ENCODE data around the gene CPLX1. TPM values are rescaled to one million over a fixed set of nuclear protein-coding genes. Genes with fewer than 3 reads are reported as not detected.
A peak's percentile ranks its signal among the peaks of the same experiment; 100 is the strongest.

CPLX1 gene
- total RNA-seq, 2 experiments from 2014 or later: 0.39 to 0.53 TPM

DNA sequence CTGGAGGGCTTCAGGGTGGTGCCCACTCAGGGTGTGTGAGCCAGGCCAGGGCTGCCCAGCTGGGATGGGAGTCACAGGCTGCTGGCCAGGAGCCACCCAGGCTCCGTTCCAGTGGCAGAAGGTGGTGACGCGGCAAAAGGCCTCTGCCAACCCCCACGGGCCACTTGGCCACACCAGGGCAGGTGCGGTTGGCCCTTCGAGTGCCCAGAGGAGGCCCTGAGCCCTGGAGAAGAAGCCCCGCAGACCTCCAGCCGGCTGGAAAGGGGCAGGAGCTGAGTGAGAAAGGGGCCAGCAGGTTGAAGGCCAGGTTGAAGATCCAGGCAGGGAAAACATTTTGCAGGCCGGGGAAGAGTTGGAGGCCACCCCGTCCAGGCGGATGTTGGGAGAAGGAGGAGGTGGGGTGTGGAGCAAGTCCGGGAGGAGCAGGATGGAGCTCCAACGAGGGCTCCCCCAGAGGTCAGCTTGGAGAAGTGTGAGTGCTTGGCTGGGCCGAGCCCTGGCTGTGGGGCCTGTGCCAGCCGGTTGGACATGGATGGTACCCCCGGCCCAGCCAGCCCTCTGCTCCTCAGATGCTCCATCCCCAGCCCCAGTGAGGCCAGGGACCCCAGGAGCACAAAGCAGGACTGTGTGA, 2.8 kb upstream of the CPLX1 start:
- H3K4me1 Mint-ChIP-seq (ENCODE audit: low read depth): peaks cover 12% of the 10 kb centered on the region
- H3K27me3 Mint-ChIP-seq (ENCODE audit: low read depth): peaks cover 17% of the 10 kb centered on the region
- H3K4me3 Mint-ChIP-seq: no peak overlapping the region
- H3K36me3 Mint-ChIP-seq (ENCODE audit: low read depth): no peaks in the 10 kb centered on the region
- ChIA-PET CTCF (interaction anchor here (1.4 kb wide), 1 partner anchor 158 kb away, joined by 3 read pairs; the partner anchor contains the start of gene IDUA), POLR2A (no interaction called here)
- DNase-seq (no peak), ATAC-seq (no peak)
- no peaks in the 10 kb centered on the region for H3K9me3 Mint-ChIP-seq (ENCODE audit: insufficient read depth)
- H3K27ac Mint-ChIP-seq: no peak overlapping the region

DNA sequence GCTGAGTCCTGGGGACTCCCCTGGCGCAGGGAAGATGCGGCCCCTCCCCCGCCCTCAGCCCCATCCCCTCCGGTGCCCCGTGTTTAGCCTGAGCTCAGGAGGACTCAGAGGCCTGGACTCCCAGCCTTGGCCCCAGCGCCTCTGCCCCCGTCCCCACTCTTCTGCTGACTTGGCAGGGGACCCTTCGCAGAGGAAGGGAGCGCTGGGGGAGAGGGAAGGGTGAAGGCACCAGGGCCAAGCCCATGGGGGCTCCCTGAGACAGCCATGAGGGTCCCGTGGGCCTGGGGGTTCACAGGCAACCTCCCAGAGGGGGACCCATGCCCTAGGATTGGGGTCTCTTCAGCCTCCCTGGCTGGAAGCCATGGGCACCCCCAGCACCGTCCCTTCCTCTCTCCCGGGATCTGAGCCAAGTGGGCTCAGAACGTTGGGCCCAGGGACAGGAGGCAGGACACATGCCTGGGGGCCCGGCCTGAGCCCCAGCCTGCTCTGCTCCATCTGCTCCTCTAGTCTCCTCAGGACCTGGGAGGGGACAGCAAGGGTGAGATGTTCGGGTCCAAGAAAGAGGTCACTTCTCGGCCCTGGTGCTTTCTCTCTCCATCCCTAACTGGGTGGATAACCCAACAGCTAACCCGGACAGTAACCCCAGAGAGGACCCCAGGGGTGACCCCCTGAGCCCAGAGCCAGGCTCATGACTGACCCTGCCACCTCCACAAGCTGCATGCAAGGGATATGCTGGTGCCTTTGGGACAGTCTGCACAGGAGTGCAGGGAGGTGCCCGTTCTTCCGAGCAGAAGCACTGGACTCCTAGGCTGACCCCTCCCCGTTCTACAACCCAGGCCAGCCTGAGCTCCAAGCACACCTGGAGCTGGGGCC, 1.5 kb upstream of the CPLX1 start:
- ATAC-seq: no peak
- H3K27ac Mint-ChIP-seq: no peak overlapping the region

DNA sequence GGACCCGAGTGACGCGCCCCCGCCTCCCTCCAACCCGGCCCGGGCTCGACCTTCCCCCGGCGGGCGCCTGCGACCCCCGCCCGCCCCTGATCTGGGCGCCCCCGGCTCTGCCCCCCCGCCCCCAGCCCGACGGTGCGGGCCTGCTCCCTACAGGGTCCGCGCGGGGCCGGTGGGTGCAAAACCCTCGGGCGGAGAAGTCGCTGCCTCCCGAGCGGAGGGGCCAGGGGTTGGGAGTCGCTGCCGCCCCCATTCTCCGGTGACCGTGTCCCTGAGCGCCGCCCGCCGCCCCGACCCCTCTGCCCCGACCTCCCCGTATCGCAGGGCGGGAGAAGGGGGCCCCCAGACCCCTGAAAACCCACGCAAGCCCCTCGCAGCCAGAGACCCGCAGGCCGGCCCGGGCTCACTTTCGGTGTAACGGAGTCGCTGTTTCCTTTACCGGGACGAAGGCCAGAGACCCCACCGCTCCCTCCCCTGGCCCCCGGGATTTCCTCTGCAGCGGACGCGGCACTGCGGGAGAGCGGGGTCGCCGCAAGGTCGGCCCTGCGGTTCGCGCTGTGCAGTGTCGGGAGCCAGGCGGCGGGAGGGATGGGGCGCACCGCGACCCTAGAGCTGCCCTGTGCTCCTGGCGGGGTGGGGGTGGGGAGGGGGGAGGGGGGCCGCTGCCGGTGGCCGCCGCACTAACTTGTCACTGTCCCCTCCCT, 729 bp upstream of the CPLX1 start:
- Mint-ChIP-seq H3K36me3 (ENCODE audit: low read depth) (no peaks in the 10 kb centered on the region), H3K27ac (no peak overlapping the region), H3K27me3 (ENCODE audit: low read depth) (peaks cover 23% of the 10 kb centered on the region), H3K4me1 (ENCODE audit: low read depth) (peaks cover 2% of the 10 kb centered on the region), H3K9me3 (ENCODE audit: insufficient read depth) (no peaks in the 10 kb centered on the region), H3K4me3 (no peak overlapping the region)
- no peak for DNase-seq
- no peak for ATAC-seq
- CTCF ChIA-PET: no interaction called here
- POLR2A ChIA-PET: no interaction called here

More for the DNA sequence above, 1.5 kb upstream of the CPLX1 start:
- Mint-ChIP-seq H3K4me3 (no peak overlapping the region), H3K4me1 (ENCODE audit: low read depth) (peaks cover 2% of the 10 kb centered on the region), H3K27me3 (ENCODE audit: low read depth) (peaks cover 17% of the 10 kb centered on the region), H3K36me3 (ENCODE audit: low read depth) (no peaks in the 10 kb centered on the region), H3K9me3 (ENCODE audit: insufficient read depth) (no peaks in the 10 kb centered on the region)
- ChIA-PET POLR2A (no interaction called here), CTCF (no interaction called here)
- no peak for DNase-seq

DNA sequence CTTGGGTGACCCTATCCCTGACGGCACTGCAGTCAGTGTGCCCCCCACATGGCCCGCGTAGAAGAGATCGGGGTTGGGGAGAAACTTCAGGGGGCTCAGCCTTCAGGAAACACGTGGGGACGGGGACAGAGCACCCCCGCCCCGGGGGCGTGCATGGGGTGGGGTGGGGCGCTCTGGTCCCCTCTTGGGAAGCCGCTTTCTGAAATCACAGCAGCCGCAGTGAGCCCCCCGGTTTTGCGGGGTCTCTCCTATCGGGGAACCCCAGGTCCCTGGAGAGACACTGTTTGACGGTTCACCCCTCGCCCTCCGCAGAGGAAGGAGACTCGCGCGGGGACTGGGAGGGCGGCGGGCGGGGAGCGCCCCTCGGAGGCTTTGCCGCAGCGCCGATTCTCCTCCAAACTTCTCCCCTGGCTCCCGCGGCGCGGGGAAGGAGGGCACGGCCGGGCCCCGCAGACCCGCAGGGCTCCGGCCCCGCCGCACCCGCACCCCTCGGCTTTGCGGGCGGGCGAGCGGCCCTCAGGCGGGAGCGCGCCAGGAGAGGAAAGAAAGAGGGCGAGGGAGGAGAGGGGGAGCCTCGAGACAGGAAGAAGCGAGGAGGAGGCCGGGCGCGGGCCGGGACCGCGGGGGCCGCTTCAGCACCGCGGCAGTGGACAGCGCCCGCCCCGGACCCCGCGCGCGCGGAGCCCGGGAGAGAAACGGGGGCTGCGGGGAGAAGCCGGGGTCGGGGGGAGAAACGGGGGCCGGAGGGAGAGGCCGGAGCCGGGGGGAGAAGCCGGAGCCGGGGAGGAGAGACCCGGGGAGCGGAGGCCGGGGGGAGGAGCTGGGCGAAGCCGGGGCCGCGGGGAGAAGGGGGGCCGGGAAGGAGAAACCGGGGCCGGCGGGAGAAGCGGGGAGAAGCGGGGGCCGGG, 612 bp downstream of the CPLX1 start:
- no peaks in the 10 kb centered on the region for H3K9me3 Mint-ChIP-seq (ENCODE audit: insufficient read depth)
- DNase-seq (peak; percentile 43), ATAC-seq (peak; percentile 69)
- H3K4me1 Mint-ChIP-seq (ENCODE audit: low read depth): peaks cover 2% of the 10 kb centered on the region
- CTCF ChIA-PET: no interaction called here
- POLR2A ChIA-PET: no interaction called here
- no peak overlapping the region for H3K27ac Mint-ChIP-seq
- no peaks in the 10 kb centered on the region for H3K36me3 Mint-ChIP-seq (ENCODE audit: low read depth)
- no peak overlapping the region for H3K4me3 Mint-ChIP-seq
- peaks cover 23% of the 10 kb centered on the region for H3K27me3 Mint-ChIP-seq (ENCODE audit: low read depth)

DNA sequence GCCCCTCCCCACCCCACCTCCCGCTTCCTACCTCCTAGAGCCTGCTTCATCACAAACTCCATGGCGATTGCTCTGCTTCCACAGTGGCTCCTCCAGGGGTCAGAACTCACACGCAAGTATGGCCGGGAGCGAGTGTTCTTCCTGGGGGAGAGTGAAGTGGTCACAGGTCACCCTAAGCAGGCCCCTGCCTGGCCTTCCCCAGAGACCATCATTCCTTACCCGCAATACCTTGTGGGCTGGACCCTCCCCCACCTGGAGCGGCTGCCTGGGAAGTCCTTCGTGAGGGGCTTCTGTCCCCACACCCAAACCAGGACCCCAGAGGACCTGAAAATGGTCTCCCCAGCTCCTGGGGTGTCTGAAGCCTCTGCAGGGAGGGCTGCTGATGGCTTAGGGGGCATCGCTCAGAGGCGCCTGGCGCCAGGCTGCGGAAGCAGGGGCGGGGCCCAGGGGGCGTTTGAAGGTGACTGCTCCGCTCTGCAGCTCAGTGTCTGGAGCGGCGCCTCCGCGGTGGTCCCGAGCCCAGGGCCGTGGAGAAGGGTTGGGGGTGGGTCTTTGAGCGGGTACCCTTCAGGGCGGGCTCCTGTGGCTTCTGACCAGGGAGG, 1.4 kb downstream of the CPLX1 start:
- Mint-ChIP-seq H3K27ac (no peak overlapping the region), H3K4me3 (no peak overlapping the region), H3K9me3 (ENCODE audit: insufficient read depth) (no peaks in the 10 kb centered on the region), H3K27me3 (ENCODE audit: low read depth) (peaks cover 23% of the 10 kb centered on the region), H3K36me3 (ENCODE audit: low read depth) (no peaks in the 10 kb centered on the region), H3K4me1 (ENCODE audit: low read depth) (peaks cover 2% of the 10 kb centered on the region)
- ATAC-seq: no peak
- ChIA-PET CTCF (no interaction called here), POLR2A (no interaction called here)
- no peak for DNase-seq

DNA sequence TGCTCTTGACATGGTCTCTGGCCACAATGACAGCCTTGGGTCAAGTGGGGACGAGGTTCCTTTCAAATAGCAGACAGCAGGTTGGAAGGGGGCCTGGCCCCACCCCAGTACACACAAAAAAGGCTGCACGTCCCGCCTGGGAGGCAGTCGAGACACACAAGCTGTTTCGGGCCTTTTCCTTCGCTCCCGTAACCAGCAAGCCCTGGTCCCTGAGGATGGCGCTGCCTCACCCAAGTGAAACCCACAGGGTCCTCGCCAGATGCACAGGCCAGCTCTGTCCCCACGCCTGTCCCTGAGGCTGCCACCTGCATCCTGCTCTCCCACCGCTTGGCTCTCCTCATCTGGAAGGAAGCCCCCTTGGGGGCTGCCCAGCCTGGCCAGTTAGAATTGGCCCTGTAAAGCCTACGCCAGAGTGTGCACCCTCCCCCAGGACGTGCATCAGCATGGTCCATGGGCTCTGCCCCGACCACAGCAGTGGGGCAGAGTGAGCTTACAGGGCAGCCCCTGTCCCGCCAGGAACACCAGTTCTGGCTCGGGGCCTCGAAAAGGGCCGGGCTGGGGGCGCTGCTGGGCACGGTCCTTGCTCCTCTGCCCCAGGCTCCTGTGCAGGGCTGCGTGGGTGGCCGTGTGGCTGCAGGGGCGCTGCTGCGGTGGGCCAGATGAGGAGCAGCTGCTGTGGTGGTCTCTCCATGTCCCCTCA, 2.0 kb downstream of the CPLX1 start:
- H3K9me3 Mint-ChIP-seq (ENCODE audit: insufficient read depth): no peaks in the 10 kb centered on the region
- peaks cover 23% of the 10 kb centered on the region for H3K27me3 Mint-ChIP-seq (ENCODE audit: low read depth)
- H3K36me3 Mint-ChIP-seq (ENCODE audit: low read depth): no peaks in the 10 kb centered on the region
- ChIA-PET POLR2A (no interaction called here), CTCF (no interaction called here)
- ATAC-seq (no peak), DNase-seq (no peak)
- no peak overlapping the region for H3K27ac Mint-ChIP-seq
- peaks cover 2% of the 10 kb centered on the region for H3K4me1 Mint-ChIP-seq (ENCODE audit: low read depth)
- no peak overlapping the region for H3K4me3 Mint-ChIP-seq

DNA sequence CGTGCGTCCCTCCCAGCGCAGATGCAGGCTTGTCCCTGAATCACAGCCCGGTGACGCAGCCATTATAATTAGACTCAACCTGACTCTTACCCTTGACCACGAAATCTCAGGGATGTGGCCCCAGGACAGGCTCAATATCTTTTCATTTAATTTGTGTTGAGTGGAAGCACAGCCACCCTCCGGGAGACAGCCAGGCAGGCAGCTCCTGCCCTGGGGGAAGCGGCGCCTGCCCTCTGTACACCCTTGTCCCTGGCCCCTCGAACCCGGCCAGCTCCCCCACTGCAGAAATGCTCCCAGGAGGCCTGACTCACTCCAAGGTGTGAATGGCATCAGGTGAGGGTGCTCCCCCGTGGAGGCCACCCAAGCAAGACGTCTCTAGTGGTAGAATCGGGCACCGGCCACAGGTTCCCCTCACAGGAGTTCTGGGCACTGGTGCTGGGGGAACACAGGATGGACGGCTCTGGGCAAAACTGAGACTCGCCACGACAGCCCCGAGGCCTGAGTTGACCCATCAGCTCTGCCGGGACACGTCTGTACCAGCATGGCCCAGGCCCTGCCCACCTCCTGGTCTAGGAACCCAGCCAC, 2.7 kb downstream of the CPLX1 start:
- Mint-ChIP-seq H3K4me1 (ENCODE audit: low read depth) (peaks cover 2% of the 10 kb centered on the region), H3K9me3 (ENCODE audit: insufficient read depth) (no peaks in the 10 kb centered on the region), H3K4me3 (no peak overlapping the region), H3K27me3 (ENCODE audit: low read depth) (peaks cover 20% of the 10 kb centered on the region), H3K36me3 (ENCODE audit: low read depth) (no peaks in the 10 kb centered on the region), H3K27ac (no peak overlapping the region)
- POLR2A ChIA-PET: no interaction called here
- DNase-seq (no peak), ATAC-seq (no peak)
- CTCF ChIA-PET: no interaction called here

DNA sequence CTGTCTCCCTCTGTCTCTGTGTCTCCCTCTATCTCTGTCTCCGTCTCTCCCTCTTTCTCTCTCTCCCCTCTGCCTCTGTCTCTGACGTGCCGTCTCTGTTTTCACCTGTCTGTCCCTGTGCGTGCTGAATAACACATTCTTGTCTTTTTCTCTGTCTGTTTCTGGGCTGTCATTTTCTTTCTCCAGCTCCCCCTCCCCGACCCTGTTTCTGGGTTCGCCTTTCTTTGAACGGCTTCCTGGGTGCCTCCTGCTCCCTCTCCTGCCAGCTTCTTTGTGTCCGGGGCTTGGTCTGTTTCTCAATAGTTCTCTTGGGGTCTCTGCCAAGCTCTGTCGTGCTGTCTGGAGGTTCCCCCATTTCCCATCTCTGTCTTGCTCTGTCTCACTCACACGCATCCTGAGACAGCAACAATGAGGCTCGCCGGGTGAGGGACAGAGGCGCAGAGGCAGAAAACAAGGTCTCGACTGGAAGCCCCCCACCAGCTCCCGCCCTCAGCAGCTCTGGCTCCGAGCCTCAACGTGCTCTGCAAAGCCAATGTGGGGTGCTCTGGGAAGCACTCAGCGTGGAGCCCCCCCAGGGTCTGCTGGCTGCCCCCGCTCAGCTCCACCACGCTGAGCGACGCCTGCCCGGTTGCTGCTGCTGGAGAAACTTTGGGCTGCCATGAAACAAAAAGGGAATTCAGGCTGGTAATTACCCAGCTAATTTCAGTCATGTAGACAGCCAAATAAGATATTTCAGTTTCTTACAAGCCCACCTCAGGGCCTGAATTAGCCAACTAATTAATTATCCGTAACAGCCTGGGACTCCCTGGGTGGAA, 3.4 kb downstream of the CPLX1 start:
- POLR2A ChIA-PET: no interaction called here
- no peak for ATAC-seq
- Mint-ChIP-seq H3K36me3 (ENCODE audit: low read depth) (no peaks in the 10 kb centered on the region), H3K27ac (no peak overlapping the region), H3K27me3 (ENCODE audit: low read depth) (peaks cover 13% of the 10 kb centered on the region), H3K4me1 (ENCODE audit: low read depth) (peaks cover 2% of the 10 kb centered on the region), H3K4me3 (no peak overlapping the region), H3K9me3 (ENCODE audit: insufficient read depth) (no peaks in the 10 kb centered on the region)
- CTCF ChIA-PET: no interaction called here
- no peak for DNase-seq

DNA sequence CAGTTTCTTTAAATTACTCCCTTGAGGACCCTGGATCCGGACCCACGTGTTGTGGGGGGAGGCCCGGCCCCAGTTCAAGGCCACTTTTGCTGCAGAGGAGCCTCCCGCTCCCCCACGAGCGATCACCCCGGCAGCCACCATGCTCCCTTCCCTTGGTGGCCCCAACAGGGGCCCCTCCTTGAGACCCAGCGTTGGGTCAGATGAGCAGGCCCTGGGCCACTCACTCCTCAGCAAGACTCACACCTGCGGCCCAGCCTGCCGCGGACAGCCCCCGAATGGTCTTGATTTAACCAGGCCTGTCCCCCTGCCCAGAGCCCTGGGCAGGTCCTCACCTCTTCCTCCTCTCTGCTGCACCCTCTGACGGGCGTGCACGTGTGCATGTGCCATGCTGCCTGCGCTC, 4.3 kb downstream of the CPLX1 start:
- Mint-ChIP-seq H3K36me3 (ENCODE audit: low read depth) (no peaks in the 10 kb centered on the region), H3K27ac (no peak overlapping the region), H3K4me3 (no peak overlapping the region), H3K4me1 (ENCODE audit: low read depth) (peaks cover 2% of the 10 kb centered on the region), H3K27me3 (ENCODE audit: low read depth) (peaks cover 11% of the 10 kb centered on the region), H3K9me3 (ENCODE audit: insufficient read depth) (no peaks in the 10 kb centered on the region)
- ChIA-PET CTCF (no interaction called here), POLR2A (no interaction called here)
- no peak for ATAC-seq
- DNase-seq: no peak

DNA sequence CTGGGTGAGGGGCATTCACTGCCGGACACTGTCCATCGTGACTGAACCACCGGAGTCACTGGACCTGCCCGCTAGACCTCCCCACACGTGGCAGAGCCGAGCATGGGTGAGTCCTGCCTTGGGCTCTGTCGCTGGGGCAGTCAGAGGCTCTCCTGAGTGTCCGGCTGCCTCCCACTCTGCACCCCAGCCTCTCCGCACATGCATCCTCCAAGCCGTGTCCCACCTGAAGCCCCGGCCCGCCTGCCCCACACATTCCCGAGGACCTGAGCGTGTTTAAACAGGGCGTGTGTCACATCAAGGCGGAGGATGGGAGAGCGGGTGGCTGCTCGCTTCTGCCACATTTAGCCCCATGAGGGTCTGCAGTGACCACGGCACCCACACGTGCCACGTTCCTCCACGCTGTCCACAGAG, 4.7 kb downstream of the CPLX1 start:
- Mint-ChIP-seq H3K36me3 (ENCODE audit: low read depth) (no peaks in the 10 kb centered on the region), H3K4me3 (no peak overlapping the region), H3K27me3 (ENCODE audit: low read depth) (peaks cover 12% of the 10 kb centered on the region), H3K4me1 (ENCODE audit: low read depth) (peaks cover 2% of the 10 kb centered on the region), H3K27ac (no peak overlapping the region), H3K9me3 (ENCODE audit: insufficient read depth) (no peaks in the 10 kb centered on the region)
- DNase-seq (no peak), ATAC-seq (no peak)
- POLR2A ChIA-PET: no interaction called here
- CTCF ChIA-PET: no interaction called here
